Activated CD4-positive, alpha-beta T cell treated with anti-CD3 and anti-CD28 coated beads, Interleukin-2, amount 50 U/mL, for 4 hours (primary cell): ENCODE results near the gene BSN.

Experiments used
- DNase-seq, 2 experiments: peaks; one replicate each; pipeline ENCODE4 v3.0.0-alpha.2; 2020

The BSN gene

DNA sequence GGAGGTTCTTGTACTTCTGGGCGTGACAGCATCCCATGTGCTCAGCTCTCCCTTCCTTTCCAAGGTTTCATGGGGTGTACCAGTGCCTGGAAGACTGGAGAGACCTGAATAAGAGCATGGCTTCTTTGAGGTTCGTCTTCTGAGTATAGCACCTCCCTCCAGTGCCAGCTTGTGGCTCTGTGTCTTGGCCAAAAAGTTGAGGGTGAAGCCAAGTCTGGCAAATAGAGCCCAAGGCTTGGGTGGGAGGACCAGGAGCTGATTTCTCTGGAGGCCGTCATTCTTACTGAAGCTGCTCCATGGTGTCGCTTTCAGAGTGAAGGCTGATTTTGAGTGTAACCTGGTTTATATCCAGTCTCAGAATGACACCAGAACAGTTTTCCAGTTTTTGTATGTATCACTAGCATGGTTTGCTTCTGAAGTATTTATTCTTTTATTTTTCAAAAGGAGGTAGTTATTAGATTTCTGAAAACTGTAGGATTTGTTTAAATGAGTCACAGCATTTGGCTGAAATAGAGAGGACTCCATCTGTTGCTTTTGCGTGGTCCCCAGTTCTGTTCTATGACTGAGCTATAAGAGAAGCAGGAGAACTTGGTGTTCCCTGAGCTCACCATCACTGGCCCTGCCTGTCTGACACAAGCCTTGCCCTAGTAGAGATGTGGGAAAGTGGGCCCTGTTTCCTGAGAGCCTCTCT lies 47.2 kb downstream of the BSN start:
- DNase-seq, result no peak

GRCh38 chr3:49602049-49602554 lies 47.8 kb downstream of the BSN start:
- no peak for DNase-seq

- peak; percentile 56 to 57 for DNase-seq
These were observed 48.7 kb downstream of the BSN start for GRCh38 chr3:49602877-49603411.

GRCh38 chr3:49606427-49606826 lies 52.1 kb downstream of the BSN start:
- no peak for DNase-seq

DNA sequence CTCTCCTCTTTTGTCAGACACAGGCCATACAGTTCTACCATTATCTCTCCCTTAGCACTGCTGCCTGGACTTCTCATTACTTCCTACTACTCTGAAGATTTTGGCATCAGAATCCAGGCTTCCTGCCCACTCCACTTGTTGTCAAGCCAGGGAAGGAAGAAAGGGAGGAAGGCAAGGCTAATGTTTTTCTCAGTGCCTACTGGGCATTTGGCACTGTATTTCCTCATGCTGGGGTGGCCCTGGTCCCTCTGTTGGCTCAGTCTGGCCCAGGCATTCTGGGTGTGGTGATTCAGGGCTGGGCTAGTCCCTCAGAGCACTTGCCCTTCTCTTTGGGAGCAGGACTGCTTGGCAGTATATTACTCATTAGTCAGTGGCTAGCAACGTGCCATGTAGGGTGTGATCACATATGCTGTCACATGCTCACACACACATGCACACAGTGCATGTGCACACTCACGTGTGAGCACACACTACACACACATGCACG lies 52.9 kb downstream of the BSN start:
- DNase-seq, result no peak

GRCh38 chr3:49607796-49608195 lies 53.5 kb downstream of the BSN start:
- no peak for DNase-seq

GRCh38 chr3:49609314-49609713 lies 55.0 kb downstream of the BSN start:
- DNase-seq, result no peak

DNA sequence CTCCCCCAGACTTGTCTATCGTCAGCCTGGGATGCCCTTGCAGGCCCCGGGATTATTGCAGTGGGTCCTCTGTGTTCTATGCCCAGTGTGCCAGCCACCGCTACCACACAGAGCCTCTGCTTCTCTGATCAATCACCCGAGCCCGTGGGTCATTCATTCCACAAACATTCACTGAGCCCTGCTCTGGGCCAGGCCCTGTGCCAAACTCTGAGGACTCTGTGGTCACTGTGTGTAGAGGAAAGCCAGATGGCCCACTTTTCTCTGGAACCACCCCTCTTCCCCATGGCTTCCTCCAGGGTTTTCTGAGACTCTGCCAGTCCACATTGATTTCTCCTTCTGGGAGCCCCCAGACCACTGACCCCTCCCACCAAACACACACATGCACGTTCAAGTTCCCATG lies 55.5 kb downstream of the BSN start:
- no peak for DNase-seq

DNA sequence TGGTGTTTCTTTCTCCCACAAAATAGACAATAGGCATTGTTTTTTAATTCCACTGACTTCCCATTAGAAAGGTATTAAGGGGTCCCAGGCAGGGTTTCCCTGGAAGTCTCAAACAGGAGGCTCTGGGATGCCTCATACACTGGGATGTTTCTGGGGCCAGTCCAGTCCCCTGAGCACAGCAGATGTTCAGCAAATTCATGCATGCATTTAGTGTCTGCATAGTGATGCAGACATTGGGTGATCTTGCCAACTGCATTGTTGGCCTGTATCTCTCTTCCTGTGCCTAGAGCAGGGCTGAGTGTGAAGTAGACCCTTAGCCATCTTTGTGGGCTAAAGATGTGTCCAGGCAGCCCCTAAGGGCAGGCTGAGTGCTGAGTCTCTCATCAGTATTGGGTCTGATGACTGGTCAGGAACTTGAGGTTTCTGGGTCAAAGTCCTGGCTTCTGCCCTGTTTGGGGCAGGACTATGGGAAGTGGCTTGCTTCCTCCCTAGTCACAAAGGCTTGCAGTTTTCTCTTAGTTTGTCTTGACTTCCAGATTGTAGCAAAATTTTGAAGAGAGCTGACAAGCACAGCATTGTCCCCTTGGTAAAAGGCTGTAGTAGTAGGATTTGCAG lies 56.5 kb downstream of the BSN start:
- no peak for DNase-seq

- no peak for DNase-seq
These were observed 57.0 kb downstream of the BSN start for GRCh38 chr3:49611291-49611690.

DNA sequence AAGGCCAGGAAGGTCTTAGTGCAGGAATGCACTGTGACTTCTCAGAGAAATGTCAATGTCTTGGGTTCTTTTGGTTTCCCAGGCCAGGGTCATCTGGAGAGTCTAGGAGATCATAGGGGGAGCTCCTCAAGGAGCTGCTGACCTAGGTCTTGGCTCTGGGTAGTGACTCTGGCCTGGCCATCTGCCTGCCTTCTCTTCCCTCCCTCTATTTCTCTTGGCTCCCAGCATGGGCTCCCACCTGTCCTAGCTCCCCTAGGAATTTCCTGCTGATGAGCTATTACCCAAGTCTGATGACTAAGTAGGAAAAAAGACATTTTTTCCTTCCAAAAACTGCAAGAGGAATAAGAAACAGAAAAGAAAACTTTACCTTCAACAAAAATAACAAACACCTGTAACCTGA lies 57.4 kb downstream of the BSN start:
- DNase-seq, result no peak

GRCh38 chr3:49614936-49615335 lies 60.7 kb downstream of the BSN start:
- DNase-seq, result no peak

DNA sequence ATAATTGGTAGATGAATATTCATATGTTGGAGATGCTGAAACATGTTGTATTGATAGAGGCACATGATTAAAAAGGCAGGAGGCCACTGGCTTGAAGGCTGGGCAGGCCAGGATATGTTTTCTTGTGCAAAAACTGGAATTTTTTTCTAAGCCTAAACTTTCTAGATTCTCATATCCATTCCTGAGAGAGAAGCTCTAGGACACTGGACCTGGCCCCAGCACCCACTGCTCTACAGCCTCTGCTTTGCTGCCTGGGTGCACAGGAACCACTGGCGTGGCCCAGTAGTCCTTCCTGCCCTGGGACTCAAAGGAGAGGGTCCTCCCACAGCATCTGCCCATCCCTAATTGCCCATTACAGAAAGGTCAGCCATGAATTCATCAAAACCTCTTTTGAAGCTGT lies 61.8 kb downstream of the BSN start:
- no peak for DNase-seq

- no peak for DNase-seq
These were observed 62.2 kb downstream of the BSN start for GRCh38 chr3:49616491-49616941.

- DNase-seq, result no peak
These were observed 63.2 kb downstream of the BSN start for GRCh38 chr3:49617390-49618013.

DNA sequence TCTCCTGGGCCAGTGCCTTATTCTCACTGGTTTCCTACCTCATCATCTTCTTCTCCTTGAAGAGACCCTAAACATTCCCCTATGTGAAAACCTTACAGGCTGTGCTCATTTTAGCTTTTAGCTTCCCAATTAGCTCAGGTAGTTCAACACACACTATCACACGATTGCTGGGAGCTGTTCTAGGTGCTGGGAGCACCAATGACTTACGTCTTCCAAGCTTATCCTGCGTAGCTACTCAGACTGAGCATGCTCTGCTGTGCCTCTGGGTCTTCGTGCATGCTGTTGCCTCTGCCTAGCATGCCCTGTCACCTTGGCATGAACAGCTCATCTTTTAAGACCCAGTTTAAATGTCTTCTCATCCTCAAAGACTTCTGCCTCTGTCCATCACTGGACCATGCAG lies 64.1 kb downstream of the BSN start:
- no peak for DNase-seq

DNA sequence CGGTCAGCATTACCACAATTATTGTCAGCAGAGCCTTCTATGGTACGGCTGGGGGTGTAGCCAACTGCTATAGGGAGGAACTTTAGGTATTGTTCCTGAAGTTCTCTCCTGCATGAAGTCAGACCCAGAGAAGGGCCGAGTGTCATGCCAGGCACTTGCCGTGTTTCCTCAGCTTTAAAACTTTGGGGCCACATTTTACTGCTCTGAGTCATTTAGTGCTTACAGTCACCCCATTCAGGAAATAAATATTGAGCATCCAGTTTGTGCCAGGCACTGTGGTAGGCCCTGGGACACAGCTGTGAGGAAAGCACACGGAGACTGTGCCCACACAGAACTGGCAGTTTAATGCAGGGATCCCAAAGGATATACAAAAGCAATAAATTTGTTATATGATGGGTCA lies 65.4 kb downstream of the BSN start:
- no peak for DNase-seq

DNA sequence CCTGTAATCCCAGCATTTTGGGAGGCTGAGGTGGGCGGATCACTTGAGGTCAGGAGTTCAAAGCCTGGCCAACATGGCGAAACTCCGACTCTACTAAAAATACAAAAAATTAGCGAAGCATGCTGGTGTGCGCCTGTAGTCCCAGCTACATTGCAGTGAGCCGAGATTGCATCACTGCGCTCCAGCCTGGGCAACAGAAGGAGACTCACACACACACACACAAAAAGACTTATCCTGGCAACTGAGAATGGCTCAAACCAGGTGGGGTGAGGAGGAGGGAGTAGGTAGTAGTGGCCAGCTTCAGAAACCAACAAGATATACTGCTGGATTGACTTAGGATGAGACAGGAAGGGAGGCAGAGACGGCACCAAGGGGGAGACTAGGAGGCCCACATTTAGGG lies 66.5 kb downstream of the BSN start:
- DNase-seq, result no peak

- no peak for DNase-seq
These were observed 68.8 kb downstream of the BSN start for GRCh38 chr3:49623071-49623470.

DNA sequence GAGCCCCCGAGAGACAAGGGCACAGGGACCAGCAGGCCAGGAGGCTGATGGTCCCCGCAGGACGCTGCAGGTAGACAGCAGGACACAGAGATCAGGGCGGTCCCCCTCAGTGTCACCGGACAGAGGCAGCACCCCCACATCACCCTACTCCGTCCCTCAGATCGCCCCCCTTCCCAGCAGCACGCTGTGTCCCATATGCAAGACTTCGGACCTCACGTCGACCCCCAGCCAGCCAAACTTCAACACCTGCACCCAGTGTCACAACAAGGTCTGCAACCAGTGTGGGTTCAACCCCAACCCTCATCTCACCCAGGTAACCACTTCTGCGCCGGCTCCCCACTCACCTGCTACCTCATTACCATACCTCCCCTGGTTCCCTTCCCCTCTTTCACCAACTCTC lies 70.8 kb downstream of the BSN start:
- no peak for DNase-seq

- no peak for DNase-seq
These were observed 71.9 kb downstream of the BSN start for GRCh38 chr3:49626101-49626581.

DNA sequence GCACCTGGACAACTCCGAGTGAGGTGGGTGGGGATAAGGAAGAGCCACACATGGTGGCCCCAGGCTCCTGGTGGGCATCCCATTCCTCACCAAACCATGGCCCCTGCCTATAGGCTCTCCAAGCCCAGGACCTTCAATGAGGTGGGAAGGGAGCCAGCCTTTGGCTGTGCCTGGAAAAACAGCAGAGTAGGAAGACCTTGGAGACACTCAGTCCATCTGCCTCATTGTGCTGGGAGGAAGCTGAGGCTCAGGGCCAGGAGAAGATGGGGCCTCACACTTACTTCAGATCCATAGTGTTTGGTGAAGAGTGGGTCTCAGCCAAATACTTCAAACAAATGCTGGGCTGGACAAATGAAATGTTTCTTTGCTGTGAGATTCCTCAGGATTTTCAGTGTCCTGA lies 72.5 kb downstream of the BSN start:
- no peak for DNase-seq

GRCh38 chr3:49627634-49628033 lies 73.4 kb downstream of the BSN start:
- DNase-seq, result no peak

- no peak for DNase-seq
These were observed 74.0 kb downstream of the BSN start for GRCh38 chr3:49628249-49628648.
